AG09309 (cell line): Measurements from ENCODE around the gene RAB1A.
"Not testable (repeated sequence)": the region's sequence is repeated elsewhere in the genome, so short reads cannot be mapped to it uniquely, and the experiment has no call there.

Experiments
- DNase-seq: peaks from one replicate; pipeline ENCODE4 v3.0.0-alpha.2; 2010; ENCODE audit warnings: low read depth
- H3K4me3 ChIP-seq: 2 replicates; pipeline ENCODE4 v1.5.1; 2011; ENCODE audit warnings: mild to moderate bottlenecking, low read depth, low read length, moderate library complexity; ENCODE audit not compliant: control insufficient read depth
- TF ChIP-seq, protein P1 (sequence below): IDR thresholded peaks from 2 replicates; pipeline ENCODE4 v1.5.1; 2011; ENCODE audit warnings: mild to moderate bottlenecking, low read depth, low read length, inconsistent platforms; ENCODE audit not compliant: insufficient read depth, control insufficient read depth; ENCODE audit errors: missing control alignments

RAB1A gene

DNA sequence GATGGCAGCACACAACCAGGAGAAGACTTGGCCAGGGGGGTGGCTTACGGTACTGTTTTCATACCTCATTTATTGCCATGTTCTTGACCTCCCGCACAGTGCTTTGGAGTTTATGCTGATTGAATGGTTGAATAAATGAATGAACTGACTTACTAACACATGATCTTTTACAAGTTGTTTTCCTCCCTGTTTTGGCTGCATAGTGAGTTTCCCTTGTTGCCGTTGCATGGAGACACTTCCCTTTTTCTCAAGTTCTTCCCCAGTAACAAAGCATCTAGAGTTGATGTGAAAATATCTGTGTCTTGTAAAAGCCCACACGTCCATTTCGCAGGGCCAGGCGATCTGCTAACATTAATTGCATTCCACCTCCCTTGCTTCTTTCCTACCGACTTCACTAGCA lies 35.7 kb upstream of the RAB1A start:
- no peak for DNase-seq
- TF ChIP-seq, protein P1, sequence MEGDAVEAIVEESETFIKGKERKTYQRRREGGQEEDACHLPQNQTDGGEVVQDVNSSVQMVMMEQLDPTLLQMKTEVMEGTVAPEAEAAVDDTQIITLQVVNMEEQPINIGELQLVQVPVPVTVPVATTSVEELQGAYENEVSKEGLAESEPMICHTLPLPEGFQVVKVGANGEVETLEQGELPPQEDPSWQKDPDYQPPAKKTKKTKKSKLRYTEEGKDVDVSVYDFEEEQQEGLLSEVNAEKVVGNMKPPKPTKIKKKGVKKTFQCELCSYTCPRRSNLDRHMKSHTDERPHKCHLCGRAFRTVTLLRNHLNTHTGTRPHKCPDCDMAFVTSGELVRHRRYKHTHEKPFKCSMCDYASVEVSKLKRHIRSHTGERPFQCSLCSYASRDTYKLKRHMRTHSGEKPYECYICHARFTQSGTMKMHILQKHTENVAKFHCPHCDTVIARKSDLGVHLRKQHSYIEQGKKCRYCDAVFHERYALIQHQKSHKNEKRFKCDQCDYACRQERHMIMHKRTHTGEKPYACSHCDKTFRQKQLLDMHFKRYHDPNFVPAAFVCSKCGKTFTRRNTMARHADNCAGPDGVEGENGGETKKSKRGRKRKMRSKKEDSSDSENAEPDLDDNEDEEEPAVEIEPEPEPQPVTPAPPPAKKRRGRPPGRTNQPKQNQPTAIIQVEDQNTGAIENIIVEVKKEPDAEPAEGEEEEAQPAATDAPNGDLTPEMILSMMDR: no peak

GRCh38 chr2:65164426-65164891 lies 34.6 kb upstream of the RAB1A start:
- H3K4me3 ChIP-seq: no peak overlapping the region
- TF ChIP-seq, protein P1: no peak
- DNase-seq: no peak

More for the DNA sequence above, 35.7 kb upstream of the RAB1A start:
- no peak overlapping the region for H3K4me3 ChIP-seq

GRCh38 chr2:65161551-65162100 lies 31.7 kb upstream of the RAB1A start:
- DNase-seq: no peak
- TF ChIP-seq, protein P1: no peak
- H3K4me3 ChIP-seq: no peak overlapping the region

GRCh38 chr2:65159906-65160305 lies 30.0 kb upstream of the RAB1A start:
- DNase-seq: no peak
- H3K4me3 ChIP-seq: no peak overlapping the region
- TF ChIP-seq, protein P1: no peak

GRCh38 chr2:65159261-65159660 lies 29.4 kb upstream of the RAB1A start:
- DNase-seq: no peak
- TF ChIP-seq, protein P1: no peak
- H3K4me3 ChIP-seq: no peak overlapping the region

GRCh38 chr2:65158557-65158956 lies 28.7 kb upstream of the RAB1A start:
- DNase-seq: no peak
- H3K4me3 ChIP-seq: no peak overlapping the region
- TF ChIP-seq, protein P1: no peak

- not testable (repeated sequence) for DNase-seq
These were observed 27.9 kb upstream of the RAB1A start for GRCh38 chr2:65157856-65158255.

More at GRCh38 chr2:65157856-65158255, 27.9 kb upstream of the RAB1A start:
- H3K4me3 ChIP-seq: not testable (repeated sequence)
